ENCODE data around the gene ZNF397. TPM values are rescaled to one million over a fixed set of nuclear protein-coding genes. Genes with fewer than 3 reads are reported as not detected.

The ZNF397 gene
- total RNA-seq, 1 experiment from 2014 or later: 9.8 TPM

DNA sequence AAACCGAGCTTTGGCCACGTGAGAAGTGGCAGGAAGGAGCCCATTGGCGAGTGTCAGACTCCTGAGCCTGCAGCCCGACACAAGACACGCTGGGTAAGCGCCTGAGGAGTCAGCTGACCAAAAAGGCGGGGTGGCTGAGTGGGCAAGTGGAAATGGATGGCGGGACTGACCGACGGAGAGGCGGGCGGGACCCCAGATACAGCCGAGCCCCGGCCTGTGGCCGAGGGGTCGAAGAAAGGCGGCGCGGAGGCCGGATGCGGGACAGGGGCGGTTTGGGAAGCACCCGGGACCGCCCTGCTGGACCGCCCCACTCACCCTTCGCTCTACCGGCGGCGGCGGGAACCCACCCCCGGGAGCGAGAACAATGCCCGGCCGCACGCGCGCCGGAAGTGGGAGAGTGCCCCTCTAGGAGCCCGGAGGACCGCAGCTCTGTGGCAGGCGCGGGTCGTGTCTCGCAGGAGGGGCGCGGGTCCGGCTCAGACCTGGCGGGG lies 26.4 kb downstream of the ZNF397 start:
- ChIA-PET CTCF (no interaction called here), POLR2A (no interaction called here)
- TF ChIP-seq, protein P1, sequence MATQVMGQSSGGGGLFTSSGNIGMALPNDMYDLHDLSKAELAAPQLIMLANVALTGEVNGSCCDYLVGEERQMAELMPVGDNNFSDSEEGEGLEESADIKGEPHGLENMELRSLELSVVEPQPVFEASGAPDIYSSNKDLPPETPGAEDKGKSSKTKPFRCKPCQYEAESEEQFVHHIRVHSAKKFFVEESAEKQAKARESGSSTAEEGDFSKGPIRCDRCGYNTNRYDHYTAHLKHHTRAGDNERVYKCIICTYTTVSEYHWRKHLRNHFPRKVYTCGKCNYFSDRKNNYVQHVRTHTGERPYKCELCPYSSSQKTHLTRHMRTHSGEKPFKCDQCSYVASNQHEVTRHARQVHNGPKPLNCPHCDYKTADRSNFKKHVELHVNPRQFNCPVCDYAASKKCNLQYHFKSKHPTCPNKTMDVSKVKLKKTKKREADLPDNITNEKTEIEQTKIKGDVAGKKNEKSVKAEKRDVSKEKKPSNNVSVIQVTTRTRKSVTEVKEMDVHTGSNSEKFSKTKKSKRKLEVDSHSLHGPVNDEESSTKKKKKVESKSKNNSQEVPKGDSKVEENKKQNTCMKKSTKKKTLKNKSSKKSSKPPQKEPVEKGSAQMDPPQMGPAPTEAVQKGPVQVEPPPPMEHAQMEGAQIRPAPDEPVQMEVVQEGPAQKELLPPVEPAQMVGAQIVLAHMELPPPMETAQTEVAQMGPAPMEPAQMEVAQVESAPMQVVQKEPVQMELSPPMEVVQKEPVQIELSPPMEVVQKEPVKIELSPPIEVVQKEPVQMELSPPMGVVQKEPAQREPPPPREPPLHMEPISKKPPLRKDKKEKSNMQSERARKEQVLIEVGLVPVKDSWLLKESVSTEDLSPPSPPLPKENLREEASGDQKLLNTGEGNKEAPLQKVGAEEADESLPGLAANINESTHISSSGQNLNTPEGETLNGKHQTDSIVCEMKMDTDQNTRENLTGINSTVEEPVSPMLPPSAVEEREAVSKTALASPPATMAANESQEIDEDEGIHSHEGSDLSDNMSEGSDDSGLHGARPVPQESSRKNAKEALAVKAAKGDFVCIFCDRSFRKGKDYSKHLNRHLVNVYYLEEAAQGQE (IDR thresholded peaks at IDR 0.05; ENCODE audit: insufficient read depth in 1 of 2, low read depth in 2 of 2, low read length in 1 of 2): no peak
- no peak for TF ChIP-seq TCF7L2 (IDR thresholded peaks at IDR 0.05; ENCODE audit: low read depth, low read length)
- no peak for TF ChIP-seq SIN3A (IDR thresholded peaks at IDR 0.05; ENCODE audit: borderline replicate concordance, insufficient read depth, low read depth, low read length)
- TF ChIP-seq, protein P2, sequence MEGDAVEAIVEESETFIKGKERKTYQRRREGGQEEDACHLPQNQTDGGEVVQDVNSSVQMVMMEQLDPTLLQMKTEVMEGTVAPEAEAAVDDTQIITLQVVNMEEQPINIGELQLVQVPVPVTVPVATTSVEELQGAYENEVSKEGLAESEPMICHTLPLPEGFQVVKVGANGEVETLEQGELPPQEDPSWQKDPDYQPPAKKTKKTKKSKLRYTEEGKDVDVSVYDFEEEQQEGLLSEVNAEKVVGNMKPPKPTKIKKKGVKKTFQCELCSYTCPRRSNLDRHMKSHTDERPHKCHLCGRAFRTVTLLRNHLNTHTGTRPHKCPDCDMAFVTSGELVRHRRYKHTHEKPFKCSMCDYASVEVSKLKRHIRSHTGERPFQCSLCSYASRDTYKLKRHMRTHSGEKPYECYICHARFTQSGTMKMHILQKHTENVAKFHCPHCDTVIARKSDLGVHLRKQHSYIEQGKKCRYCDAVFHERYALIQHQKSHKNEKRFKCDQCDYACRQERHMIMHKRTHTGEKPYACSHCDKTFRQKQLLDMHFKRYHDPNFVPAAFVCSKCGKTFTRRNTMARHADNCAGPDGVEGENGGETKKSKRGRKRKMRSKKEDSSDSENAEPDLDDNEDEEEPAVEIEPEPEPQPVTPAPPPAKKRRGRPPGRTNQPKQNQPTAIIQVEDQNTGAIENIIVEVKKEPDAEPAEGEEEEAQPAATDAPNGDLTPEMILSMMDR (IDR thresholded peaks at IDR 0.05): no peak
- TF ChIP-seq POLR2AphosphoS5 (IDR thresholded peaks at IDR 0.05; ENCODE audit: low read depth, low read length): no peak
- intact Hi-C loops (cut with micrococcal nuclease; ENCODE audit: unreplicated experiment) (no loop called here), in situ Hi-C loops (cut with HindIII; ENCODE audit: low pct_unique_long_range_greater_than_20kb, low sequenced_read_pairs) (no loop called here)
- Histone ChIP-seq H3K36me3 (ENCODE audit: control insufficient read depth, insufficient read depth, low read length) (no peaks in the 10 kb centered on the region), H3K4me3 (ENCODE audit: low read depth in 2 of 2, low read length in 2 of 2) (no peak overlapping the region), H3K9me3 (ENCODE audit: control insufficient read depth, insufficient read depth, low read depth, low read length) (peaks cover 6% of the 10 kb centered on the region; the same call in 1 of the 2 replicates), H3K27ac (ENCODE audit: low read length) (no peak overlapping the region), H3K4me1 (ENCODE audit: control insufficient read depth, insufficient read depth, low read length) (no peaks in the 10 kb centered on the region), H3K27me3 (ENCODE audit: control insufficient read depth, insufficient read depth, low read length) (no peaks in the 10 kb centered on the region)
- DNase-seq (ENCODE audit: low read depth, low spot score) (no peak), ATAC-seq (no peak)
- BruUV-seq (replicated peaks): no TSS peak

DNA sequence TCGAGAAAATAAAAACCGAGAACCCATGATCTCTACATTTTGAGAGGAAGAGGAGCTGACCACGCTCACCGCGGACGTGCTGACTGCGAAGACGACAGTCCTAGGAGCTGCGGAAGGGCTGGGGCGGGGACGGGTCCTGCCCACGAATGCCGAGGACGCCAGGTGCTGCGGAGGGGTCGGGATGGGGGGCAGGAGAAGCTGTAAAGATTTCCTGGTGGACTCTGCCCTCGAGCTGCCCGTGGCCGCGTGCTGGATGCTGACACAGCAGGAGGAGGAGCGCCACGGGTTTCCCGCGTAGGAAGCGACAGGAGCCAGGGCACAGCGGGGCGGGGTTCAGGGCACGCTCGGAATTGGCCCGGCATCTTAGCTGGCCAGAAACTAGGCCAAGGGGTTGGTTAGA lies 27.0 kb downstream of the ZNF397 start:
- ATAC-seq: no peak
- intact Hi-C loops (cut with micrococcal nuclease; ENCODE audit: unreplicated experiment) (no loop called here), in situ Hi-C loops (cut with HindIII; ENCODE audit: low pct_unique_long_range_greater_than_20kb, low sequenced_read_pairs) (no loop called here)
- Histone ChIP-seq H3K4me1 (ENCODE audit: control insufficient read depth, insufficient read depth, low read length) (no peaks in the 10 kb centered on the region), H3K27me3 (ENCODE audit: control insufficient read depth, insufficient read depth, low read length) (no peaks in the 10 kb centered on the region), H3K36me3 (ENCODE audit: control insufficient read depth, insufficient read depth, low read length) (no peaks in the 10 kb centered on the region), H3K4me3 (ENCODE audit: low read depth in 2 of 2, low read length in 2 of 2) (no peak overlapping the region), H3K27ac (ENCODE audit: low read length) (no peak overlapping the region), H3K9me3 (ENCODE audit: control insufficient read depth, insufficient read depth, low read depth, low read length) (peaks cover 6% of the 10 kb centered on the region; the same call in 1 of the 2 replicates)
- POLR2A ChIA-PET: no interaction called here
- CTCF ChIA-PET: no interaction called here
- TF ChIP-seq TCF7L2 (IDR thresholded peaks at IDR 0.05; ENCODE audit: low read depth, low read length) (no peak), POLR2AphosphoS5 (IDR thresholded peaks at IDR 0.05; ENCODE audit: low read depth, low read length) (no peak), SIN3A (IDR thresholded peaks at IDR 0.05; ENCODE audit: borderline replicate concordance, insufficient read depth, low read depth, low read length) (no peak)
- TF ChIP-seq, protein P1 (IDR thresholded peaks at IDR 0.05; ENCODE audit: insufficient read depth in 1 of 2, low read depth in 2 of 2, low read length in 1 of 2): no peak
- TF ChIP-seq, protein P2 (IDR thresholded peaks at IDR 0.05): no peak
- no peak for DNase-seq (ENCODE audit: low read depth, low spot score)
- no TSS peak for BruUV-seq (replicated peaks)
